ENCODE measurements around the gene SCGB1D2. TPM values are rescaled to one million over a fixed set of nuclear protein-coding genes. Genes with fewer than 3 reads are reported as not detected.

SCGB1D2 gene
- total RNA-seq, 3 donors from 2014 or later, result 476 to 485 TPM; not detected in 1

- no peak for DNase-seq (ENCODE audit: low spot score in 2 of 2)
- Histone ChIP-seq H3K27ac (no peak overlapping the region), H3K9me3 (no peaks in the 10 kb centered on the region), H3K36me3 (no peaks in the 10 kb centered on the region), H3K4me1 (no peaks in the 10 kb centered on the region), H3K27me3 (no peaks in the 10 kb centered on the region), H3K4me3 (no peak overlapping the region)
- TF ChIP-seq POLR2AphosphoS5 (IDR thresholded peaks at IDR 0.05) (no peak), POLR2A (IDR thresholded peaks at IDR 0.05) (no peak), CTCF (IDR thresholded peaks at IDR 0.05) (no peak)
- intact Hi-C loops (cut with DNase I; ENCODE audit: low total_unique reads), result no loop called here
Observed at GRCh38 chr11:62238151-62238550, 3.9 kb upstream of the SCGB1D2 start.

- intact Hi-C loops (cut with DNase I; ENCODE audit: low total_unique reads), result no loop called here
- H3K27me3 ChIP-seq, result no peaks in the 10 kb centered on the region
- H3K36me3 ChIP-seq, result no peaks in the 10 kb centered on the region
- no peaks in the 10 kb centered on the region for H3K9me3 ChIP-seq
- peak overlapping the region in 1 of 2 donors; percentile 14 for H3K27ac ChIP-seq
- no peak overlapping the region for H3K4me3 ChIP-seq
- no peak for TF ChIP-seq POLR2A (IDR thresholded peaks at IDR 0.05)
- no peak for TF ChIP-seq CTCF (IDR thresholded peaks at IDR 0.05)
- H3K4me1 ChIP-seq, result no peaks in the 10 kb centered on the region
- DNase-seq (ENCODE audit: low spot score in 2 of 2), result no peak
Observed at GRCh38 chr11:62241095-62241494, 944 bp upstream of the SCGB1D2 start.

- intact Hi-C loops (cut with DNase I; ENCODE audit: low total_unique reads), result no loop called here
- Histone ChIP-seq H3K27me3 (no peaks in the 10 kb centered on the region), H3K27ac (no peak overlapping the region), H3K4me1 (no peaks in the 10 kb centered on the region), H3K36me3 (no peaks in the 10 kb centered on the region), H3K4me3 (no peak overlapping the region), H3K9me3 (peaks cover 1 to 9% of the 10 kb centered on the region in 2 donors)
- TF ChIP-seq POLR2A (IDR thresholded peaks at IDR 0.05) (no peak), POLR2AphosphoS5 (IDR thresholded peaks at IDR 0.05) (no peak), CTCF (IDR thresholded peaks at IDR 0.05) (no peak)
- no peak for DNase-seq (ENCODE audit: low spot score in 2 of 2)
Observed at GRCh38 chr11:62245271-62245753, 3.3 kb downstream of the SCGB1D2 start.

- Histone ChIP-seq H3K9me3 (peaks cover 22 to 45% of the 10 kb centered on the region in 2 donors), H3K27ac (no peak overlapping the region), H3K4me1 (no peaks in the 10 kb centered on the region), H3K4me3 (no peak overlapping the region), H3K27me3 (no peaks in the 10 kb centered on the region), H3K36me3 (no peaks in the 10 kb centered on the region)
- intact Hi-C loops (cut with DNase I; ENCODE audit: low total_unique reads), result loop anchor here (2.0 kb wide), 1 partner anchor 57 kb away; no protein-coding TSS in a partner anchor
- DNase-seq (ENCODE audit: low spot score in 2 of 2), result no peak
- TF ChIP-seq POLR2AphosphoS5 (IDR thresholded peaks at IDR 0.05), result no peak
- no peak for TF ChIP-seq POLR2A (IDR thresholded peaks at IDR 0.05)
- no peak for TF ChIP-seq CTCF (IDR thresholded peaks at IDR 0.05)
Observed at GRCh38 chr11:62251698-62252097, 9.7 kb downstream of the SCGB1D2 start.

GRCh38 chr11:62253999-62254542, 12.0 kb downstream of the SCGB1D2 start:
- DNase-seq (ENCODE audit: low spot score in 2 of 2), result no peak
- intact Hi-C loops (cut with DNase I; ENCODE audit: low total_unique reads), result no loop called here
- Histone ChIP-seq H3K36me3 (no peaks in the 10 kb centered on the region), H3K27ac (no peak overlapping the region), H3K4me1 (no peaks in the 10 kb centered on the region), H3K27me3 (no peaks in the 10 kb centered on the region), H3K4me3 (no peak overlapping the region), H3K9me3 (peaks cover 22 to 45% of the 10 kb centered on the region in 2 donors)
- TF ChIP-seq POLR2A (IDR thresholded peaks at IDR 0.05) (no peak), POLR2AphosphoS5 (IDR thresholded peaks at IDR 0.05) (no peak), CTCF (IDR thresholded peaks at IDR 0.05) (no peak)
